HepG2 (cell line): ENCODE measurements around the gene RHBDD1. TPM values are rescaled to one million over a fixed set of nuclear protein-coding genes. Genes with fewer than 3 reads are reported as not detected.

Source experiments
- CENPT ChIP-seq: sonication (generic); formaldehyde crosslinking; IDR thresholded peaks from 2 replicates; pipeline ENCODE4 v1.8.0; 2022; ENCODE audit warnings: low read depth, mild to moderate bottlenecking, moderate library complexity, missing genetic modification reagents
- GABPB1 ChIP-seq: IDR thresholded peaks from 2 replicates; pipeline ENCODE4 v1.6.1; 2016; ENCODE audit warnings: mild to moderate bottlenecking, missing genetic modification reagents, moderate library complexity, missing compliant biosample characterization
- KLF16 ChIP-seq, 2 experiments: sonication (generic) in 1 of 2; formaldehyde crosslinking in 1 of 2; IDR thresholded peaks; 2 replicates each; pipeline versions ENCODE4 v1.6.1 to v1.8.0; 2016 to 2023; ENCODE audit warnings: missing genetic modification reagents in 2 of 2, missing compliant biosample characterization in 1 of 2
- MZF1 ChIP-seq: sonication (generic); formaldehyde crosslinking; IDR thresholded peaks from 2 replicates; pipeline ENCODE4 v1.8.1; 2023; ENCODE audit warnings: mild to moderate bottlenecking, missing genetic modification reagents, borderline replicate concordance
- POLR2AphosphoS2 ChIP-seq: IDR thresholded peaks from 2 replicates; pipeline ENCODE4 v1.6.1; 2011; ENCODE audit warnings: low read depth, low read length, improper control_type of control experiment
- POLR2G ChIP-seq: fragments of 200-400 bp; formaldehyde crosslinking; IDR thresholded peaks from 2 replicates; pipeline ENCODE4 v1.6.1; 2018; ENCODE audit warnings: mild to moderate bottlenecking, low read depth, low read length, moderate library complexity
- RAD51 ChIP-seq: fragments of 450-650 bp; IDR thresholded peaks from 2 replicates; pipeline ENCODE4 v1.6.1; 2016; ENCODE audit warnings: borderline replicate concordance
- REPIN1 ChIP-seq: sonication (generic); formaldehyde crosslinking; IDR thresholded peaks from 2 replicates; pipeline ENCODE4 v1.8.0; 2022; ENCODE audit warnings: missing genetic modification reagents, low read depth, mild to moderate bottlenecking, borderline replicate concordance
- SIN3A ChIP-seq: IDR thresholded peaks from 2 replicates; pipeline ENCODE4 v1.6.1; 2011; ENCODE audit warnings: low read depth, mild to moderate bottlenecking, control low read depth, low read length, borderline replicate concordance
- SMYD3 ChIP-seq: sonication (generic); formaldehyde crosslinking; IDR thresholded peaks from 2 replicates; pipeline ENCODE4 v1.8.1; 2023; ENCODE audit warnings: mild to moderate bottlenecking, missing genetic modification reagents
- STAG1 ChIP-seq: sonication (generic); formaldehyde crosslinking; IDR thresholded peaks from 2 replicates; pipeline ENCODE4 v1.4.0; 2020; ENCODE audit warnings: missing genetic modification reagents
- U2AF1 ChIP-seq: fragments of 200-400 bp; formaldehyde crosslinking; optimal IDR thresholded peaks from 2 replicates; pipeline ENCODE3; 2017; ENCODE audit warnings: mild to moderate bottlenecking, low read depth, low read length
- ZBTB20 ChIP-seq: sonication (generic); formaldehyde crosslinking; IDR thresholded peaks from 2 replicates; pipeline ENCODE4 v1.8.1; 2023; ENCODE audit warnings: missing genetic modification reagents, low read depth, mild to moderate bottlenecking, borderline replicate concordance
- ZC3H4 ChIP-seq: sonication (generic); formaldehyde crosslinking; IDR thresholded peaks from 2 replicates; pipeline ENCODE4 v1.4.0; 2020; ENCODE audit warnings: missing genetic modification reagents, borderline replicate concordance
- ZMAT3 ChIP-seq: sonication (generic); formaldehyde crosslinking; conservative IDR thresholded peaks from 2 replicates; pipeline ENCODE4 v1.7.0; 2021; ENCODE audit warnings: missing genetic modification reagents
- ZNF354B ChIP-seq: sonication (generic); formaldehyde crosslinking; IDR thresholded peaks from 2 replicates; pipeline ENCODE4 v1.8.0; 2022; ENCODE audit warnings: mild to moderate bottlenecking, missing genetic modification reagents
- polyA plus RNA-seq, 8 experiments: library from polyadenylated mRNA; depleted of rRNA in 3 of 8; stranded (reverse) in 7 of 8; unstranded in 1 of 8; fragments of >200 nt; fragmentation: Illumina TruSeq in 4 of 8; extraction: Trizol in 4 of 8; gene quantifications; 2 replicates each; pipeline versions ENCODE4 v1.2.1 to v1.2.3, GENCODE V29; 2011 to 2016; ENCODE audit warnings: low read depth in 4 of 8, missing spikeins in 1 of 8, mixed read lengths in 1 of 8; ENCODE audit not compliant: insufficient read depth in 1 of 8
- total RNA-seq, 5 experiments: library from RNA; depleted of rRNA; stranded (reverse); fragments of >200 nt; fragmentation: Illumina TruSeq; extraction: Trizol; gene quantifications; 2 replicates each; pipeline ENCODE4 v1.2.3, GENCODE V29; 2016; ENCODE audit warnings: low read depth in 1 of 5
- TF ChIP-seq, protein P1 (sequence below): sonication (generic); formaldehyde crosslinking; IDR thresholded peaks from 2 replicates; pipeline ENCODE4 v1.5.1; 2020; ENCODE audit warnings: mild to moderate bottlenecking, moderate library complexity, missing genetic modification reagents
- TF ChIP-seq, protein P2 (sequence below): sonication (generic); formaldehyde crosslinking; IDR thresholded peaks from 2 replicates; pipeline ENCODE4 v1.5.0; 2020; ENCODE audit warnings: missing genetic modification reagents, mild to moderate bottlenecking, borderline replicate concordance
- TF ChIP-seq, protein P3 (sequence below): sonication (generic); formaldehyde crosslinking; IDR thresholded peaks from 2 replicates; pipeline ENCODE4 v1.4.0; 2020; ENCODE audit warnings: missing genetic modification reagents
- TF ChIP-seq, protein P4 (sequence below): conservative IDR thresholded peaks from 2 replicates; pipeline ENCODE4 v1.6.1; 2018; ENCODE audit warnings: missing genetic modification reagents

RHBDD1 gene
- total and polyA plus RNA-seq, 2 of the 13 experiments (the other 11 are each of a cell fraction or from before 2014, with no cell fraction given) = 8.2 to 9.5 TPM

DNA sequence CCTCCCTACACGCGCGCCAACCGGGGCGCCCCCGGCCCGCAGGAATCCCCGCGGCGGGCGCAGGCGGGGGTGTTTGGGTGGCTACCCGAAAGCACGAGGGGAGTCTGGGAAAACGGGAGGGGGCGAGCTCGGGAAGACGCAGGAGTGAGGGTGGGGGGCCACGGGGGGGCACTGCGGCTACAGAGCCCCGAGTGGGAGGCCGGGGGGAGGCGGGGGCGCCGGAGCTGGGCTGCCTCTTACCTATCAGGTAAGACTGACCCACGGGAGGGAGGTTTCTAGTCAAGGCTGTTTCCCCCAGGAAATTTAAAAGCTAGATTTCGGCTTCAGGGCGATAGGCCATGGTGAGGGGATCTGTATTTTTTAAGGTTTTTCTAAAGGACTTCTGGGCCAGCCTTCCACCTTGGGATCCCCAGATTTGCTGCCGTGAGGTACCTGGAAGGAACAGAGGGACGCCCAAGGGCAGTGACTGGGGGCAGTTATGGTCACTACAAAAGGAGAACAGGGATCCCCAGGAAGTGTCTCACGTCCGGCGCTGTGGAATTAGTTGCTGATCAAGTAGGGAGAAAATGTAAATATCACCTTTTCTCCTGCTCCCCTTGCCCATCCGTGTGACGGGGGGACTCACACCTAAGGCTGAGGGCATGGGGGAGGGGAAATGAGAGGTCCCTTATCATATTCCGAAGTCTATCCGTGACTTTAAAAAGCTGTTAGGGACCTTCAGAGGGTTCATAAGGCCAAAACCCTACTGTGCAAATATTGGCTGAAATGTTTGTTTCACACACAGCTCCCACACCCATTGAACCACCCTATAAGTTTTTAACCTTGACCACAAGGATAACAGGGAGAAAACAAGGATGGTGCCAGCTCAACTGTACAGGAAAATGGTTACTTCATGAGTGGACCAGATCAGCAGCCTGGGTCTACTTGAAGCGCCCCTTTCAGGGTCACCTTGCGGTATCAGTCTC, 35.6 kb upstream of the RHBDD1 start (continued):
- TF ChIP-seq, protein P1, sequence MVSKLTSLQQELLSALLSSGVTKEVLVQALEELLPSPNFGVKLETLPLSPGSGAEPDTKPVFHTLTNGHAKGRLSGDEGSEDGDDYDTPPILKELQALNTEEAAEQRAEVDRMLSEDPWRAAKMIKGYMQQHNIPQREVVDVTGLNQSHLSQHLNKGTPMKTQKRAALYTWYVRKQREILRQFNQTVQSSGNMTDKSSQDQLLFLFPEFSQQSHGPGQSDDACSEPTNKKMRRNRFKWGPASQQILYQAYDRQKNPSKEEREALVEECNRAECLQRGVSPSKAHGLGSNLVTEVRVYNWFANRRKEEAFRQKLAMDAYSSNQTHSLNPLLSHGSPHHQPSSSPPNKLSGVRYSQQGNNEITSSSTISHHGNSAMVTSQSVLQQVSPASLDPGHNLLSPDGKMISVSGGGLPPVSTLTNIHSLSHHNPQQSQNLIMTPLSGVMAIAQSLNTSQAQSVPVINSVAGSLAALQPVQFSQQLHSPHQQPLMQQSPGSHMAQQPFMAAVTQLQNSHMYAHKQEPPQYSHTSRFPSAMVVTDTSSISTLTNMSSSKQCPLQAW (CRISPR knock-in tag) = peak; percentile 93
- TF ChIP-seq, protein P2, sequence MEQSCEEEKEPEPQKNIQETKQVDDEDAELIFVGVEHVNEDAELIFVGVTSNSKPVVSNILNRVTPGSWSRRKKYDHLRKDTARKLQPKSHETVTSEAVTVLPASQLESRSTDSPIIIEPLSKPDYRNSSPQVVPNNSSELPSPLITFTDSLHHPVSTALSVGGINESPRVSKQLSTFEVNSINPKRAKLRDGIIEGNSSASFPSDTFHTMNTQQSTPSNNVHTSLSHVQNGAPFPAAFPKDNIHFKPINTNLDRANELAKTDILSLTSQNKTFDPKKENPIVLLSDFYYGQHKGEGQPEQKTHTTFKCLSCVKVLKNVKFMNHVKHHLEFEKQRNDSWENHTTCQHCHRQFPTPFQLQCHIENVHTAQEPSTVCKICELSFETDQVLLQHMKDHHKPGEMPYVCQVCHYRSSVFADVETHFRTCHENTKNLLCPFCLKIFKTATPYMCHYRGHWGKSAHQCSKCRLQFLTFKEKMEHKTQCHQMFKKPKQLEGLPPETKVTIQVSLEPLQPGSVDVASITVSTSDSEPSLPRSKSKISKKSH (CRISPR knock-in tag) = no peak; the same call in 1 of the 2 replicates
- TF ChIP-seq ZMAT3 (CRISPR knock-in tag) (peak; percentile 78; the same call in 1 of the 2 replicates), KLF16 (CRISPR knock-in tag; IDR thresholded peaks at IDR 0.05) (peak in 1 of 2 experiments; percentile 91; a peak in 2 of 4 replicates), ZNF354B (CRISPR knock-in tag) (peak; percentile 78; the same call in 1 of the 2 replicates), STAG1 (peak; percentile 55), U2AF1 (peak; percentile 57), ZC3H4 (no peak), REPIN1 (CRISPR knock-in tag) (peak; percentile 84), SMYD3 (CRISPR knock-in tag) (peak; percentile 86), MZF1 (no peak; the same call in 1 of the 2 replicates), POLR2G (peak; percentile 49; the same call in 1 of the 2 replicates), SIN3A (peak; percentile 27; the same call in 1 of the 2 replicates), CENPT (no peak), RAD51 (no peak), GABPB1 (CRISPR knock-in tag) (peak; percentile 7; the same call in 1 of the 2 replicates), ZBTB20 (CRISPR knock-in tag) (peak; percentile 95), POLR2AphosphoS2 (no peak)
- TF ChIP-seq, protein P3, sequence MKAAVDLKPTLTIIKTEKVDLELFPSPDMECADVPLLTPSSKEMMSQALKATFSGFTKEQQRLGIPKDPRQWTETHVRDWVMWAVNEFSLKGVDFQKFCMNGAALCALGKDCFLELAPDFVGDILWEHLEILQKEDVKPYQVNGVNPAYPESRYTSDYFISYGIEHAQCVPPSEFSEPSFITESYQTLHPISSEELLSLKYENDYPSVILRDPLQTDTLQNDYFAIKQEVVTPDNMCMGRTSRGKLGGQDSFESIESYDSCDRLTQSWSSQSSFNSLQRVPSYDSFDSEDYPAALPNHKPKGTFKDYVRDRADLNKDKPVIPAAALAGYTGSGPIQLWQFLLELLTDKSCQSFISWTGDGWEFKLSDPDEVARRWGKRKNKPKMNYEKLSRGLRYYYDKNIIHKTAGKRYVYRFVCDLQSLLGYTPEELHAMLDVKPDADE = no peak
- TF ChIP-seq, protein P4, sequence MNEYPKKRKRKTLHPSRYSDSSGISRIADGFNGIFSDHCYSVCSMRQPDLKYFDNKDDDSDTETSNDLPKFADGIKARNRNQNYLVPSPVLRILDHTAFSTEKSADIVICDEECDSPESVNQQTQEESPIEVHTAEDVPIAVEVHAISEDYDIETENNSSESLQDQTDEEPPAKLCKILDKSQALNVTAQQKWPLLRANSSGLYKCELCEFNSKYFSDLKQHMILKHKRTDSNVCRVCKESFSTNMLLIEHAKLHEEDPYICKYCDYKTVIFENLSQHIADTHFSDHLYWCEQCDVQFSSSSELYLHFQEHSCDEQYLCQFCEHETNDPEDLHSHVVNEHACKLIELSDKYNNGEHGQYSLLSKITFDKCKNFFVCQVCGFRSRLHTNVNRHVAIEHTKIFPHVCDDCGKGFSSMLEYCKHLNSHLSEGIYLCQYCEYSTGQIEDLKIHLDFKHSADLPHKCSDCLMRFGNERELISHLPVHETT (CRISPR knock-in tag) = no peak; the same call in 1 of the 2 replicates
